Measurements from ENCODE around the gene VEZF1.

GRCh38 chr17:57979076-57979475, 9.0 kb downstream of the VEZF1 start:
- no peak for TF ChIP-seq CTCF (conservative IDR thresholded peaks at IDR 0.05; ENCODE audit: low read depth, low read length)
- no peak for TF ChIP-seq EZH2 (IDR thresholded peaks at IDR 0.05; ENCODE audit: borderline replicate concordance, low read depth, low read length, poor library complexity, severe bottlenecking)

Data from A673 (cell line).